ENCODE measurements around the gene RNF220.

DNA sequence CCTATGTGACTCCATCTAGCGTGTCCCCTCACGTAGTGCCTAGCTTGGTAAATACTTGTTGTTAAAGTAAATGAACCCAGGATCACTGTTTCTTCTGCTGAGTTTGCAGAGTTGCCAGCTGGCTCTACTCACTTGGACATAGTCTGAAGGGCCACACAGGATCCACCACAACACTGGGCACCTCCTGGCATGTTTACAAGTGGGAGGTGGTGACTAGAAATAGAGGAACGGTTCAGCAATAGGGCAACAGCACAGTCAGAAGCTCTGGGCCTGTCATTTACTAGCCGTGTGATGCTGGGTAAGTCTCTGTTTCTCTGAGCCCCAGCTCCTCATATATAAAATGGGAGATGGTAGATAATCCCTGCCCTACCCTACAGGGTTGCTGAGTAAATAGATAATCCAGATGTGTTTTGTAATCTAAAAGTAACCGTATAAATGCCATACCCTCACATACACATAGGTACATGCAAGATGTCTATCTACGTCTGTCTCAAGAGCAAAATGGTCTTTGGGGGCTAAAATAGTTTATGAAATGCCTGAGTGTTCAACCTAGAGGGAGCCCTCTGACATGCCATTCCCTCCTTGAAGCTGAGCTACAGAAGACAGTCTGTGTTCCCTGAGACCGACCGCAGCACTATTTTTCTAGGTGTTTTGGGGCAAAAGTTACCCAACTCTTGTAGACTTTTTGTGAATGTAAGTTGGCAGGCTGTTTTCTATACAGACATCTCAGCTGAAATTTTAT is 20.5 kb downstream of the RNF220 start:
- TF ChIP-seq CTCF (IDR thresholded peaks at IDR 0.05; ENCODE audit: low read length) (no peak), EZH2 (IDR thresholded peaks at IDR 0.05; ENCODE audit: borderline replicate concordance, low read length) (no peak)
